OCI-LY7 (cell line): ENCODE measurements around the gene CEP164.

Source experiments
- EZH2phosphoT487 ChIP-seq: fragments of 200-600 bp; sonication (generic); IDR thresholded peaks from 2 replicates; pipeline ENCODE4 v1.6.1; 2018; ENCODE audit warnings: low read depth, borderline replicate concordance, mild to moderate bottlenecking, mixed run types, antibody characterized with exemption, low read length, moderate library complexity, mixed read lengths
- TF ChIP-seq, protein P1 (sequence below): fragments of 200-600 bp; sonication (generic); conservative IDR thresholded peaks from 2 replicates; pipeline ENCODE4 v1.5.1; 2014; ENCODE audit warnings: mild to moderate bottlenecking, antibody characterized with exemption, low read length, moderate library complexity, mixed read lengths

DNA sequence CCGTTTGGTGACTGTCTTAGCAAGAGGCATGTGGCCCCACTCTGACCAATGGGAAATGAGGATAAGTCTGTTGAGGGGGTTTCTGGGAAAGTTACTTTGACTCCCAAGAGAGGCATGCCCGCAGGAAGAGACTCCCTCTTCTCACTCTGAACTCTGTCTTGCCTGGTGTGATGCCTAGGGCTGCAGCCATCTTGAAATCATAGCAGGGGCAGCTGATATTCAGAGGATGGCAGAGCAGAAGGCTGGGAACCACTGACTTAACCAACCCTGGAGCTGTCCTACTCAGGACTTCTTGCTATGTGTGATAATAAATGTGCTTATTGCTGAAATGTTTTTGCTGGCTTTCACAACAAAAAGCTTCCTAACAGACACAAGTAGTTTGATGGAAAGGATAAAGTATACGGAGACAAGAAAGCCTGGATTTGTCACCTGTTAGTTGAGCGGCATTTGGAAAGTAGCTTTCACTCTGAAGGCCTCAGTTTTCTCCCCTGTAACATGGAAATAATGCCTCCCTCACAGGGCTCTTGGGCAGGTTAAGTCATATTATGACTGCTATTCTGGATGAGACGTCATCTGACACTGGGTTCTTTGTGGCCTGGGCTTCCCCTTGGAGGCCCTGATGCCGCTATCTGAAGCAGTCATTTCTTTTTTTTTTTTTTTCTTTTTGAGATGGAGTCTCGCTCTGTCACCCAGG lies 128.5 kb downstream of the CEP164 start:
- TF ChIP-seq, protein P1, sequence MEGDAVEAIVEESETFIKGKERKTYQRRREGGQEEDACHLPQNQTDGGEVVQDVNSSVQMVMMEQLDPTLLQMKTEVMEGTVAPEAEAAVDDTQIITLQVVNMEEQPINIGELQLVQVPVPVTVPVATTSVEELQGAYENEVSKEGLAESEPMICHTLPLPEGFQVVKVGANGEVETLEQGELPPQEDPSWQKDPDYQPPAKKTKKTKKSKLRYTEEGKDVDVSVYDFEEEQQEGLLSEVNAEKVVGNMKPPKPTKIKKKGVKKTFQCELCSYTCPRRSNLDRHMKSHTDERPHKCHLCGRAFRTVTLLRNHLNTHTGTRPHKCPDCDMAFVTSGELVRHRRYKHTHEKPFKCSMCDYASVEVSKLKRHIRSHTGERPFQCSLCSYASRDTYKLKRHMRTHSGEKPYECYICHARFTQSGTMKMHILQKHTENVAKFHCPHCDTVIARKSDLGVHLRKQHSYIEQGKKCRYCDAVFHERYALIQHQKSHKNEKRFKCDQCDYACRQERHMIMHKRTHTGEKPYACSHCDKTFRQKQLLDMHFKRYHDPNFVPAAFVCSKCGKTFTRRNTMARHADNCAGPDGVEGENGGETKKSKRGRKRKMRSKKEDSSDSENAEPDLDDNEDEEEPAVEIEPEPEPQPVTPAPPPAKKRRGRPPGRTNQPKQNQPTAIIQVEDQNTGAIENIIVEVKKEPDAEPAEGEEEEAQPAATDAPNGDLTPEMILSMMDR, result no peak
- TF ChIP-seq EZH2phosphoT487, result no peak
